Measurements from ENCODE around the gene AHI1. TPM values are rescaled to one million over a fixed set of nuclear protein-coding genes. Genes with fewer than 3 reads are reported as not detected.

AHI1 gene
- total and polyA plus RNA-seq, 10 of the 15 experiments (the other 5 are each of a cell fraction or from before 2014, with no cell fraction given), result 3.2 to 9.5 (median 4.6) TPM

GRCh38 chr6:135323202-135323668 lies 174.3 kb downstream of the AHI1 start (continued):
- TF ChIP-seq ZZZ3 (IDR thresholded peaks at IDR 0.05; ENCODE audit: control insufficient read depth, insufficient read length, low read depth) (no peak), FOS (IDR thresholded peaks at IDR 0.05; ENCODE audit: borderline replicate concordance, extremely low read depth, insufficient read length) (no peak), ZNF207 (IDR thresholded peaks at IDR 0.05; ENCODE audit: borderline replicate concordance) (peak; percentile 63; the same call in 1 of the 2 replicates), IKZF2 (IDR thresholded peaks at IDR 0.05) (peak; percentile 93 to 95), ATF3 (IDR thresholded peaks at IDR 0.05; ENCODE audit: borderline replicate concordance, extremely low read depth, low read depth, low read length) (no peak), DPF2 (IDR thresholded peaks at IDR 0.05) (peak; percentile 99), CHD1 (IDR thresholded peaks at IDR 0.05; ENCODE audit: low read depth, low read length) (no peak), BCLAF1 (IDR thresholded peaks at IDR 0.05) (no peak), FOXM1 (IDR thresholded peaks at IDR 0.05; ENCODE audit: low read depth, low read length) (peak; percentile 91), KLF5 (IDR thresholded peaks at IDR 0.05; ENCODE audit: partially characterized antibody) (no peak), ZNF274 (IDR thresholded peaks at IDR 0.05; ENCODE audit: insufficient read depth, insufficient read length) (no peak), RAD21 (IDR thresholded peaks at IDR 0.05; ENCODE audit: insufficient read depth, low read depth, low read length) (0 out of 2 replicates have a peak, but pooled peaks have one; percentile 3), RB1 (IDR thresholded peaks at IDR 0.05; ENCODE audit: borderline replicate concordance) (no peak), BCL3 (IDR thresholded peaks at IDR 0.05; ENCODE audit: borderline replicate concordance, insufficient read depth, low read depth, low read length, poor library complexity, severe bottlenecking) (peak; percentile 69), YBX1 (IDR thresholded peaks at IDR 0.05) (no peak), CHD4 (IDR thresholded peaks at IDR 0.05) (no peak), HSF1 (IDR thresholded peaks at IDR 0.05; ENCODE audit: low read depth, low read length) (no peak), NFYB (IDR thresholded peaks at IDR 0.05; ENCODE audit: insufficient read depth, low read depth, low read length) (no peak), ZNF622 (IDR thresholded peaks at IDR 0.05) (no peak), SMAD1 (IDR thresholded peaks at IDR 0.05; ENCODE audit: low read depth, partially characterized antibody) (peak; percentile 35), LARP7 (IDR thresholded peaks at IDR 0.05) (no peak), MEF2A (IDR thresholded peaks at IDR 0.05; ENCODE audit: insufficient read depth, low read depth, low read length) (peak; percentile 69; the same call in 1 of the 2 replicates), ZBED1 (IDR thresholded peaks at IDR 0.05; ENCODE audit: borderline replicate concordance) (peak; percentile 76; the same call in 1 of the 2 replicates), ZSCAN29 (IDR thresholded peaks at IDR 0.05) (peak; percentile 72)

All from GM12878 (cell line).